HEK293T (cell line): Measurements from ENCODE around the gene RPA3.

ENCODE experiments used
- ARNT ChIP-seq: fragments of 450-650 bp; IDR thresholded peaks from 2 replicates; pipeline ENCODE4 v1.6.1; 2017; ENCODE audit warnings: mild to moderate bottlenecking
- BHLHE40 ChIP-seq: fragments of 450-650 bp; IDR thresholded peaks from 2 replicates; pipeline ENCODE4 v1.6.1; 2016; ENCODE audit warnings: mild to moderate bottlenecking, moderate library complexity, borderline replicate concordance
- CTBP1 ChIP-seq: fragments of 450-650 bp; IDR thresholded peaks from 2 replicates; pipeline ENCODE4 v1.6.1; 2016; ENCODE audit warnings: borderline replicate concordance
- ELF4 ChIP-seq: fragments of 450-650 bp; IDR thresholded peaks from 2 replicates; pipeline ENCODE4 v1.6.1; 2017; ENCODE audit warnings: antibody characterized with exemption
- FOXK2 ChIP-seq: fragments of 450-650 bp; IDR thresholded peaks from 2 replicates; pipeline ENCODE4 v1.6.1; 2016; ENCODE audit warnings: mild to moderate bottlenecking
- SP1 ChIP-seq: fragments of 450-650 bp; IDR thresholded peaks from 2 replicates; pipeline ENCODE4 v1.6.1; 2017
- SUZ12 ChIP-seq: fragments of 450-650 bp; IDR thresholded peaks from 2 replicates; pipeline ENCODE4 v1.6.1; 2016; ENCODE audit warnings: mild to moderate bottlenecking
- TARDBP ChIP-seq: fragments of 450-650 bp; IDR thresholded peaks from 2 replicates; pipeline ENCODE4 v1.6.1; 2016
- ZNF384 ChIP-seq: fragments of 450-650 bp; IDR thresholded peaks from 2 replicates; pipeline ENCODE4 v1.6.1; 2016
- TF ChIP-seq, protein P1 (sequence below): fragments of 450-650 bp; IDR thresholded peaks from 2 replicates; pipeline ENCODE4 v1.6.1; 2016

DNA sequence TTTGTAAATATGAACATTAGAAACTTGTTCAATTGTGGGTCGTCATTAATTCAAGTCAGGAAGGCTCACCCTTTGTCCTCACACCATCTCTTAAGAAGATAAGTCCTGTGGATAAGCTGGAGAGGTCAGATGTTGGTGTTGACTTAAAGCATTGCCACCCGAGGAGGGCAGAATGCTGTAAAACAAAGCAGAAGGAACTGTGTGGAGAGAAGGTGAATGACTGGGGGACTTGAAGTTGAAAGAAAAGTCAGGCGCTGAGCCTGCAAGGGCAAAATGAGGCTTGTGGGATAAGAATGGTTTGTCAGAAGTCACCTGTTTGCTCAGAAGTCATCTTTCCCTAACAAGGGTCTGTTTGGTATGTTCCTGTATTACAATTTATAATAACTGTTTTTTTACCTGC, 9.1 kb downstream of the RPA3 start:
- no peak for TF ChIP-seq SP1
- TF ChIP-seq BHLHE40 = no peak
- no peak for TF ChIP-seq CTBP1
- TF ChIP-seq SUZ12 = no peak
- TF ChIP-seq ZNF384 = no peak
- no peak for TF ChIP-seq TARDBP
- TF ChIP-seq, protein P1, sequence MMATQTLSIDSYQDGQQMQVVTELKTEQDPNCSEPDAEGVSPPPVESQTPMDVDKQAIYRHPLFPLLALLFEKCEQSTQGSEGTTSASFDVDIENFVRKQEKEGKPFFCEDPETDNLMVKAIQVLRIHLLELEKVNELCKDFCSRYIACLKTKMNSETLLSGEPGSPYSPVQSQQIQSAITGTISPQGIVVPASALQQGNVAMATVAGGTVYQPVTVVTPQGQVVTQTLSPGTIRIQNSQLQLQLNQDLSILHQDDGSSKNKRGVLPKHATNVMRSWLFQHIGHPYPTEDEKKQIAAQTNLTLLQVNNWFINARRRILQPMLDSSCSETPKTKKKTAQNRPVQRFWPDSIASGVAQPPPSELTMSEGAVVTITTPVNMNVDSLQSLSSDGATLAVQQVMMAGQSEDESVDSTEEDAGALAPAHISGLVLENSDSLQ = no peak
- TF ChIP-seq FOXK2 = no peak
- TF ChIP-seq ARNT = no peak
- no peak for TF ChIP-seq ELF4
